Myocyte (in vitro differentiated cells): ENCODE results near the gene FAM234B. TPM values are rescaled to one million over a fixed set of nuclear protein-coding genes. Genes with fewer than 3 reads are reported as not detected.

Source experiments
- DNase-seq: peaks from one replicate; pipeline ENCODE4 v3.0.0-alpha.2; 2012; ENCODE audit warnings: low read depth
- polyA plus RNA-seq: library from polyadenylated mRNA; unstranded; fragments of >200 nt; gene quantifications from one replicate; pipeline ENCODE4 v1.2.1, GENCODE V29; 2012; ENCODE audit warnings: missing spikeins
- total RNA-seq: library from RNA; depleted of rRNA; stranded (reverse); fragments of >200 nt; gene quantifications from 2 replicates; pipeline ENCODE4 v1.2.3, GENCODE V29; 2014

FAM234B gene
- 4.1 and 6.1 TPM in 2 replicates for total RNA-seq
- polyA plus RNA-seq, result 4.4 TPM

GRCh38 chr12:13044002-13044905 is at the start of gene FAM234B:
Gene FAM234B (plus strand): TSS chr12:13044381. CDS start chr12:13044404, 23 bp downstream.
- DNase-seq, result peak; percentile 74

- no peak for DNase-seq
These were observed 49.1 kb upstream of the FAM234B start for GRCh38 chr12:12995088-12995487.

- DNase-seq, result no peak
These were observed 48.0 kb upstream of the FAM234B start for GRCh38 chr12:12996209-12996608.

GRCh38 chr12:12997156-12997555 is 47.0 kb upstream of the FAM234B start:
- DNase-seq, result no peak

- no peak for DNase-seq
These were observed 46.4 kb upstream of the FAM234B start for GRCh38 chr12:12997734-12998133.

- DNase-seq, result no peak
These were observed 45.9 kb upstream of the FAM234B start for GRCh38 chr12:12998248-12998647.

- DNase-seq, result no peak
These were observed 44.8 kb upstream of the FAM234B start for GRCh38 chr12:12999271-12999958.

GRCh38 chr12:12999959-13000615 is 44.1 kb upstream of the FAM234B start, which contains the start of gene HEBP1:
Gene HEBP1 (minus strand): TSS chr12:13000265. CDS start chr12:13000114, 151 bp downstream.
- DNase-seq, result peak; percentile 90

- DNase-seq, result peak; percentile 45
These were observed 43.6 kb upstream of the FAM234B start for GRCh38 chr12:13000616-13000924.

GRCh38 chr12:13000925-13001774 is 43.0 kb upstream of the FAM234B start:
- DNase-seq, result peak; percentile 73

GRCh38 chr12:13001775-13002040 is 42.5 kb upstream of the FAM234B start:
- DNase-seq, result no peak

GRCh38 chr12:13002301-13003097 is 41.7 kb upstream of the FAM234B start:
- no peak for DNase-seq

- no peak for DNase-seq
These were observed 39.8 kb upstream of the FAM234B start for GRCh38 chr12:13004361-13004760.

GRCh38 chr12:13004986-13005385 is 39.2 kb upstream of the FAM234B start:
- no peak for DNase-seq

GRCh38 chr12:13005649-13006048 is 38.5 kb upstream of the FAM234B start:
- DNase-seq, result no peak

GRCh38 chr12:13007496-13008233 is 36.5 kb upstream of the FAM234B start:
- no peak for DNase-seq

GRCh38 chr12:13008741-13009380 is 35.3 kb upstream of the FAM234B start:
- DNase-seq, result no peak

GRCh38 chr12:13011098-13011497 is 33.1 kb upstream of the FAM234B start:
- no peak for DNase-seq

GRCh38 chr12:13022851-13023271 is 21.3 kb upstream of the FAM234B start:
- no peak for DNase-seq
